H1 (cell line): ENCODE results near the gene LCNL1. TPM values are rescaled to one million over a fixed set of nuclear protein-coding genes. Genes with fewer than 3 reads are reported as not detected.

Experiments
- EZH2 ChIP-seq: fragments of 200-600 bp; sonication (generic); IDR thresholded peaks from 2 replicates; pipeline ENCODE4 v1.7.1; 2012; ENCODE audit warnings: low read depth, mild to moderate bottlenecking, moderate library complexity, low read length, inconsistent platforms; ENCODE audit not compliant: severe bottlenecking
- KDM4A ChIP-seq: IDR thresholded peaks from one replicate; pipeline ENCODE4 v1.7.1; 2012; ENCODE audit warnings: low read depth, mild to moderate bottlenecking, moderate library complexity, low read length, inconsistent platforms; ENCODE audit not compliant: severe bottlenecking
- PHF8 ChIP-seq: fragments of 200-600 bp; sonication (generic); conservative IDR thresholded peaks from 2 replicates; pipeline ENCODE4 v1.7.1; 2012; ENCODE audit warnings: low read depth, mild to moderate bottlenecking, inconsistent platforms, low read length, moderate library complexity
- POLR2AphosphoS5 ChIP-seq: IDR thresholded peaks from 2 replicates; pipeline ENCODE4 v1.6.1; 2011; ENCODE audit warnings: low read depth, low read length
- SAP30 ChIP-seq: fragments of 300-600 bp; sonication (generic); IDR thresholded peaks from 2 replicates; pipeline ENCODE4 v1.7.1; 2012; ENCODE audit warnings: low read length, moderate library complexity, mild to moderate bottlenecking, inconsistent platforms; ENCODE audit not compliant: insufficient read depth, insufficient replicate concordance
- SIN3A ChIP-seq, 2 experiments: IDR thresholded peaks in 1 of 2; conservative IDR thresholded peaks in 1 of 2; 2 replicates each; pipeline ENCODE4 v1.6.1; 2011 to 2012; ENCODE audit warnings: low read length in 2 of 2, improper control_type of control experiment in 1 of 2, low read depth in 1 of 2, mild to moderate bottlenecking in 1 of 2
- polyA plus RNA-seq, 7 experiments: library from polyadenylated mRNA; depleted of rRNA in 3 of 7; stranded (reverse) in 5 of 7; unstranded in 2 of 7; fragments of >200 nt in 5 of 7; fragments of 200-250 nt in 2 of 7; gene quantifications; 1 replicate in 5 of 7; 2 replicates in 1 of 7; 4 replicates in 1 of 7; pipeline versions ENCODE4 v1.2.1 to v1.2.3, GENCODE V29; 2011 to 2013; ENCODE audit warnings: missing spikeins in 2 of 7, mixed read lengths in 2 of 7
- total RNA-seq: library from RNA; stranded (reverse); fragmentation: NEBNext Ultra II Directional; extraction: Animal tissue kit (Norgen Biotek cat#: 25700); gene quantifications from 2 replicates; pipeline ENCODE4 v1.2.1, GENCODE V29; 2021
- TF ChIP-seq, protein P1 (sequence below): IDR thresholded peaks from 2 replicates; pipeline ENCODE4 v1.6.1; 2012; ENCODE audit warnings: inconsistent platforms
- TF ChIP-seq, protein P2 (sequence below): IDR thresholded peaks from 2 replicates; pipeline ENCODE4 v1.6.1; 2011; ENCODE audit warnings: low read length, improper control_type of control experiment

Gene LCNL1
- total and polyA plus RNA-seq, 2 of the 8 experiments (the other 6 are each of a cell fraction or from before 2014, with no cell fraction given) = 0.11 TPM; not detected in 1

DNA sequence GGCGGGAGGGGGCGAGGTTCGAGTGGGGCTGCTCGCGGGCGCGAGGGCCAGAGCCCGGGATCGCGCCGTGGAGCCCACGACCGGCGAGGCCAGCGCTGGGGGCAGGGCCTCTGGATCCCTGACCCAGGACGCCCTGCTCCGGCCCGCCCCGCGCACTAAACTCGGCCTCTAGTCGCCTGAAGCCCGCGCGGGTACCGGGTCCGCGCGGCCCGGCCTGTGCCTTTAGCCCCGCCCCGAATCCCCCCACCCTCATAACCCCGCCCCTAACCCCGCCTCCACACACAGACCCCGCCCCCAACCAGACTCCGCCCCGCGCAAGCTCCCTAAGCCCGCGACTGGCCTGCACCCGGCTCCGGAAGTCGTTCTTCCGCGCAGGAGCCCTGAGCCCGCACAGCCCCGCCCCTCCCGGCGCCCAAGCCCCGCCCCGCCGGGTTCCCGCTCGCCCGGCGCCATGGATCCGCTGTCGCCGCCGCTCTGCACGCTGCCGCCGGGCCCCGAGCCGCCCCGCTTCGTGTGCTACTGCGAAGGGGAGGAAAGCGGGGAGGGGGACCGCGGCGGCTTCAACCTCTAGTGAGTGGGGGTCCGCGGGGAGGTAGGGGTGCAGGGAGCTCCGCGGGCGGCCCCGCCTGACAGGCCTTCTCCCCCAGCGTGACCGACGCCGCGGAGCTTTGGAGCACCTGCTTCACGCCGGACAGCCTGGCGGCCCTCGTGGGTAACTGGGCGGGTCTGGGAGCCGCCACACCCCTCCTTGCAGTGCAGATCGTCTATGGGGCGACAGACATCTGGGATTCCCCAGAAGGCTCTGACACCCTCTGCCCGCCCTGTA lies 9.4 kb downstream of the LCNL1 start, which contains the start of gene PAXX (continued):
- TF ChIP-seq PHF8 (peak; percentile 57; the same call in 1 of the 2 replicates), SAP30 (no peak), EZH2 (no peak), SIN3A (conservative IDR thresholded peaks at IDR 0.05 in 1 of 2, IDR thresholded peaks at IDR 0.05 in 1 of 2; ENCODE audit: low read depth in 1 of 2, low read length in 2 of 2) (peak in 1 of 2 experiments; percentile 59; a peak in 1 of 4 replicates), KDM4A (peak; percentile 76), POLR2AphosphoS5 (no peak; the same call in 1 of the 2 replicates)
- TF ChIP-seq, protein P1, sequence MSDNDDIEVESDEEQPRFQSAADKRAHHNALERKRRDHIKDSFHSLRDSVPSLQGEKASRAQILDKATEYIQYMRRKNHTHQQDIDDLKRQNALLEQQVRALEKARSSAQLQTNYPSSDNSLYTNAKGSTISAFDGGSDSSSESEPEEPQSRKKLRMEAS = peak; percentile 81
- TF ChIP-seq, protein P2, sequence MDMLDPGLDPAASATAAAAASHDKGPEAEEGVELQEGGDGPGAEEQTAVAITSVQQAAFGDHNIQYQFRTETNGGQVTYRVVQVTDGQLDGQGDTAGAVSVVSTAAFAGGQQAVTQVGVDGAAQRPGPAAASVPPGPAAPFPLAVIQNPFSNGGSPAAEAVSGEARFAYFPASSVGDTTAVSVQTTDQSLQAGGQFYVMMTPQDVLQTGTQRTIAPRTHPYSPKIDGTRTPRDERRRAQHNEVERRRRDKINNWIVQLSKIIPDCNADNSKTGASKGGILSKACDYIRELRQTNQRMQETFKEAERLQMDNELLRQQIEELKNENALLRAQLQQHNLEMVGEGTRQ = no peak
